ENCODE data around the gene HNRNPA1L2. TPM values are rescaled to one million over a fixed set of nuclear protein-coding genes. Genes with fewer than 3 reads are reported as not detected.
A peak's percentile ranks its signal among the peaks of the same experiment; 100 is the strongest.

Gene HNRNPA1L2
- total and polyA plus RNA-seq, 10 of the 15 experiments (the other 5 are each of a cell fraction or from before 2014, with no cell fraction given) = 3.3 to 12.0 (median 7.8) TPM

- Histone ChIP-seq H3K4me3 (no peak overlapping the region), H3K4me1 (ENCODE audit: control insufficient read depth, insufficient read depth, low read length) (peaks cover 6% of the 10 kb centered on the region; the same call in 1 of the 2 replicates), H3K9me3 (replicated peaks; ENCODE audit: control insufficient read depth, insufficient read depth, low read length) (no peaks in the 10 kb centered on the region), H3K36me3 (ENCODE audit: control insufficient read depth in 2 of 2, insufficient read depth in 2 of 2, low read length in 1 of 2) (no peaks in the 10 kb centered on the region), H3K9ac (ENCODE audit: control insufficient read depth, insufficient read depth, low read length) (no peak overlapping the region), H3K4me2 (ENCODE audit: control insufficient read depth, insufficient read depth) (no peak overlapping the region; the same call in 1 of the 2 replicates), H4K20me1 (ENCODE audit: control insufficient read depth, insufficient read depth) (no peaks in the 10 kb centered on the region), H3K27me3 (replicated peaks in 1 of 2; ENCODE audit: control insufficient read depth in 2 of 2, insufficient read depth in 2 of 2, low read length in 1 of 2) (no peaks in the 10 kb centered on the region), H2AFZ (ENCODE audit: control insufficient read depth, low read depth, low read length) (peak overlapping the region; percentile 57), H3K27ac (ENCODE audit: control insufficient read depth, insufficient read depth) (no peak overlapping the region), H3K79me2 (ENCODE audit: control insufficient read depth, insufficient read depth, low read length) (peaks cover 8% of the 10 kb centered on the region)
- CTCF ChIA-PET = interaction anchor here (1.6 to 2.5 kb wide), 4 partner anchors 37 to 353 kb away, joined by 3 to 33 read pairs (median 8); partner anchors contain the start of gene SUGT1
- in situ Hi-C loops (cut with MboI) = loop anchor here (10.0 kb wide), 1 partner anchor 349 kb away; no protein-coding TSS in a partner anchor
- BruUV-seq (replicated peaks) = no TSS peak
- 0 out of 6 replicates have a peak, but pooled peaks of 1 of the 3 experiments have one; percentile 4 for TF ChIP-seq CTCF (IDR thresholded peaks at IDR 0.05 in 2 of 3, conservative IDR thresholded peaks at IDR 0.05 in 1 of 3; ENCODE audit: control insufficient read depth in 2 of 3, extremely low read depth in 1 of 3, insufficient read depth in 1 of 3, low read depth in 3 of 3, low read length in 3 of 3)
- no peak for TF ChIP-seq NBN (IDR thresholded peaks at IDR 0.05)
- no peak for TF ChIP-seq KDM1A (IDR thresholded peaks at IDR 0.05; ENCODE audit: borderline replicate concordance)
- no peak for TF ChIP-seq FOS (IDR thresholded peaks at IDR 0.05; ENCODE audit: borderline replicate concordance, extremely low read depth, insufficient read length)
- no peak for TF ChIP-seq NFIC (IDR thresholded peaks at IDR 0.05; ENCODE audit: low read depth, low read length)
- no peak for TF ChIP-seq NR2C1 (IDR thresholded peaks at IDR 0.05)
- peak; percentile 85 for TF ChIP-seq RAD51 (IDR thresholded peaks at IDR 0.05)
- TF ChIP-seq, protein P1, sequence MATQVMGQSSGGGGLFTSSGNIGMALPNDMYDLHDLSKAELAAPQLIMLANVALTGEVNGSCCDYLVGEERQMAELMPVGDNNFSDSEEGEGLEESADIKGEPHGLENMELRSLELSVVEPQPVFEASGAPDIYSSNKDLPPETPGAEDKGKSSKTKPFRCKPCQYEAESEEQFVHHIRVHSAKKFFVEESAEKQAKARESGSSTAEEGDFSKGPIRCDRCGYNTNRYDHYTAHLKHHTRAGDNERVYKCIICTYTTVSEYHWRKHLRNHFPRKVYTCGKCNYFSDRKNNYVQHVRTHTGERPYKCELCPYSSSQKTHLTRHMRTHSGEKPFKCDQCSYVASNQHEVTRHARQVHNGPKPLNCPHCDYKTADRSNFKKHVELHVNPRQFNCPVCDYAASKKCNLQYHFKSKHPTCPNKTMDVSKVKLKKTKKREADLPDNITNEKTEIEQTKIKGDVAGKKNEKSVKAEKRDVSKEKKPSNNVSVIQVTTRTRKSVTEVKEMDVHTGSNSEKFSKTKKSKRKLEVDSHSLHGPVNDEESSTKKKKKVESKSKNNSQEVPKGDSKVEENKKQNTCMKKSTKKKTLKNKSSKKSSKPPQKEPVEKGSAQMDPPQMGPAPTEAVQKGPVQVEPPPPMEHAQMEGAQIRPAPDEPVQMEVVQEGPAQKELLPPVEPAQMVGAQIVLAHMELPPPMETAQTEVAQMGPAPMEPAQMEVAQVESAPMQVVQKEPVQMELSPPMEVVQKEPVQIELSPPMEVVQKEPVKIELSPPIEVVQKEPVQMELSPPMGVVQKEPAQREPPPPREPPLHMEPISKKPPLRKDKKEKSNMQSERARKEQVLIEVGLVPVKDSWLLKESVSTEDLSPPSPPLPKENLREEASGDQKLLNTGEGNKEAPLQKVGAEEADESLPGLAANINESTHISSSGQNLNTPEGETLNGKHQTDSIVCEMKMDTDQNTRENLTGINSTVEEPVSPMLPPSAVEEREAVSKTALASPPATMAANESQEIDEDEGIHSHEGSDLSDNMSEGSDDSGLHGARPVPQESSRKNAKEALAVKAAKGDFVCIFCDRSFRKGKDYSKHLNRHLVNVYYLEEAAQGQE (IDR thresholded peaks at IDR 0.05; ENCODE audit: low read depth, low read length) = no peak
- 0 out of 2 replicates have a peak, but pooled peaks have one; percentile 34 for TF ChIP-seq ATF7 (IDR thresholded peaks at IDR 0.05; ENCODE audit: low read depth)
- TF ChIP-seq, protein P2, sequence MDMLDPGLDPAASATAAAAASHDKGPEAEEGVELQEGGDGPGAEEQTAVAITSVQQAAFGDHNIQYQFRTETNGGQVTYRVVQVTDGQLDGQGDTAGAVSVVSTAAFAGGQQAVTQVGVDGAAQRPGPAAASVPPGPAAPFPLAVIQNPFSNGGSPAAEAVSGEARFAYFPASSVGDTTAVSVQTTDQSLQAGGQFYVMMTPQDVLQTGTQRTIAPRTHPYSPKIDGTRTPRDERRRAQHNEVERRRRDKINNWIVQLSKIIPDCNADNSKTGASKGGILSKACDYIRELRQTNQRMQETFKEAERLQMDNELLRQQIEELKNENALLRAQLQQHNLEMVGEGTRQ (IDR thresholded peaks at IDR 0.05; ENCODE audit: borderline replicate concordance, low read depth, low read length) = peak; percentile 39; the same call in 1 of the 2 replicates
- no peak for TF ChIP-seq ZNF207 (IDR thresholded peaks at IDR 0.05; ENCODE audit: borderline replicate concordance)
- DNase-seq (ENCODE audit: low read depth, low spot score) (no peak), FAIRE-seq (no peak), ATAC-seq (peak; percentile 51)
- intact Hi-C loops (cut with micrococcal nuclease; ENCODE audit: unreplicated experiment) = loop anchor here (2.0 kb wide), 1 partner anchor 193 kb away; no protein-coding TSS in a partner anchor
- RAD21 ChIA-PET (ENCODE audit: unreplicated experiment) = interaction anchor here (1.4 to 2.9 kb wide), 6 partner anchors 37 to 196 kb away, joined by 4 to 30 read pairs (median 10); partner anchors contain the start of gene SUGT1
- POLR2A ChIA-PET = interaction anchor here (3.1 kb wide), 1 partner anchor 37 kb away, joined by 19 read pairs; the partner anchor contains the start of gene SUGT1
- SMC1A ChIA-PET (ENCODE audit: uncharacterized antibody, unreplicated experiment) = interaction anchor here (1.2 to 3.5 kb wide), 7 partner anchors 15 to 352 kb away, joined by 3 to 28 read pairs (median 6); partner anchors contain the start of gene SUGT1
- WGBS (ENCODE audit: insufficient coverage, insufficient replicate concordance, low lambda C conversion rate, missing lambda C conversion rate) = 76% methylated on average over 5 of the region's 5 CpGs
Observed at GRCh38 chr13:52615812-52616211, 26.4 kb upstream of the HNRNPA1L2 start.

Data from GM12878 (cell line).